ENCODE results near the gene MAP3K8. TPM values are rescaled to one million over a fixed set of nuclear protein-coding genes. Genes with fewer than 3 reads are reported as not detected.
A peak's percentile ranks its signal among the peaks of the same experiment; 100 is the strongest.

Gene MAP3K8
- total RNA-seq, 4 donors from 2014 or later, result 18.7 to 74.2 (median 24.1) TPM

DNA sequence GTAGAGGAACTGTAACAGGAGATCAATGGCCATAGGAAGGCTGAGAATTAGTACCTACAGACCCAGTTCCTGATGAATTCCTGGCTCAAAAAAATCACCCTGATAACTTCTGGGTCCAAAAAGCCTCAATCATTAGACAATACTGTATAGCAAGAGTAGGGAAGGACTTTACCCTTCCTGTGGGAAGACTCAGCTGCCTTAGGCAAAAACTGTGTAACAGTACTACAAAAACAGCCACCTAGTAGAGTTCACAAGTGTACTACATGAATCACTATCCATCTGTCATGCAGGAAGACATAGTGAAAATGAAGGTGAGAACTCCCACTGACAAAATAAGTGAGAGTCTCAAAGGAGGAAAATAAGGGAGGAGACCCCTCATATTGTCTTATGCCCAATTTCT is 47.6 kb downstream of the MAP3K8 start:
- Histone ChIP-seq H3K27me3 (no peaks in the 10 kb centered on the region), H3K36me3 (no peaks in the 10 kb centered on the region), H3K4me3 (no peak overlapping the region), H3K9me3 (no peaks in the 10 kb centered on the region), H3K4me1 (no peaks in the 10 kb centered on the region), H3K27ac (replicated peaks in 1 of 4) (no peak overlapping the region)
- TF ChIP-seq, protein P1, sequence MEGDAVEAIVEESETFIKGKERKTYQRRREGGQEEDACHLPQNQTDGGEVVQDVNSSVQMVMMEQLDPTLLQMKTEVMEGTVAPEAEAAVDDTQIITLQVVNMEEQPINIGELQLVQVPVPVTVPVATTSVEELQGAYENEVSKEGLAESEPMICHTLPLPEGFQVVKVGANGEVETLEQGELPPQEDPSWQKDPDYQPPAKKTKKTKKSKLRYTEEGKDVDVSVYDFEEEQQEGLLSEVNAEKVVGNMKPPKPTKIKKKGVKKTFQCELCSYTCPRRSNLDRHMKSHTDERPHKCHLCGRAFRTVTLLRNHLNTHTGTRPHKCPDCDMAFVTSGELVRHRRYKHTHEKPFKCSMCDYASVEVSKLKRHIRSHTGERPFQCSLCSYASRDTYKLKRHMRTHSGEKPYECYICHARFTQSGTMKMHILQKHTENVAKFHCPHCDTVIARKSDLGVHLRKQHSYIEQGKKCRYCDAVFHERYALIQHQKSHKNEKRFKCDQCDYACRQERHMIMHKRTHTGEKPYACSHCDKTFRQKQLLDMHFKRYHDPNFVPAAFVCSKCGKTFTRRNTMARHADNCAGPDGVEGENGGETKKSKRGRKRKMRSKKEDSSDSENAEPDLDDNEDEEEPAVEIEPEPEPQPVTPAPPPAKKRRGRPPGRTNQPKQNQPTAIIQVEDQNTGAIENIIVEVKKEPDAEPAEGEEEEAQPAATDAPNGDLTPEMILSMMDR (IDR thresholded peaks at IDR 0.05), result no peak
- TF ChIP-seq POLR2A (IDR thresholded peaks at IDR 0.05; ENCODE audit: low read depth) (no peak), EP300 (IDR thresholded peaks at IDR 0.05) (no peak), POLR2AphosphoS5 (IDR thresholded peaks at IDR 0.05) (no peak)
- intact Hi-C loops (cut with DNase I), result no loop called here
- no peak for DNase-seq (ENCODE audit: extremely low spot score)

DNA sequence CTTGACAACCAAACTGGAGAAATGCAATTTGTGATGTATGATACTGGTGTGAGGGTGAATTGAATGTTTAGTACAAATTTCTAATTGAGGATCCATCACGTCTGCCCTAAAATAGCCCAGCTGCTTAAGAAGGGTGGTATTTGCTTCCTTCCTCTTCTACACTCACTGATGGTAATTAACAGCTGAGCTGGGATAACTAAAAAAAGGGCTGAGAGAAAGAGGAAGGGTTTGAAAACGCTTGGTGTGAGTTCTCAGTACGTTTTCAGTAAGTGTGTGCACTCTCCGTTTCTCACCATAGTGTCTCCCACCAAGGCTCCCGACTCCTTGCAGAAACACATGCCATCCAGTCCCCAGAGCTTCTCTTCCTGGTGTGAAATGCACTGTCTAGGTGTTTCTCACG is 54.3 kb downstream of the MAP3K8 start:
- Histone ChIP-seq H3K27me3 (no peaks in the 10 kb centered on the region), H3K4me1 (peaks cover 0 to 6% (median 4%) of the 10 kb centered on the region in 4 donors), H3K36me3 (no peaks in the 10 kb centered on the region), H3K4me3 (no peak overlapping the region), H3K27ac (replicated peaks in 1 of 4) (peak overlapping the region in 1 of 4 donors; percentile 19), H3K9me3 (no peaks in the 10 kb centered on the region)
- no peak for DNase-seq (ENCODE audit: extremely low spot score)
- WGBS, result 43% methylated on average over 6 of the region's 6 CpGs
- no peak for TF ChIP-seq EP300 (IDR thresholded peaks at IDR 0.05)
- TF ChIP-seq POLR2A (IDR thresholded peaks at IDR 0.05; ENCODE audit: low read depth), result no peak
- TF ChIP-seq, protein P1 (IDR thresholded peaks at IDR 0.05), result no peak
- intact Hi-C loops (cut with DNase I), result no loop called here

DNA sequence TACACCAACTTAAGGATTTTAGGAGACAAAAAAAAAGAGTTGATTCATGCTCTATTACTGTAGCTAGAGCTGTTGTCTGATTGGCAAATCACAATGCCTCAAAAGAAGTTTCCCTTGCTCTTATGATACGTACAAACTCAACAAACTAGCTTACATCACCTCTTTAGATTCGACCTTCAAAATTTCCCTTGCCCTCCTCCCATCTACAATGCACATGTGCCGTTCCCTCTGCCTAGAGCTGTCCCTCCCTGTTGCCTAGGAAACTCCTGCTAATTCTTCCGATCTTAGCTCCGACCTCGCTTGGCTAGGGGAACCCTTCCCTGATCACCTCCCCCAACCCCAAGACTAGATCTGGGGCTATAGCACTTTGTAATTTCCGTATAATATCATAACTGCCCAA is 55.4 kb downstream of the MAP3K8 start:
- H3K27ac ChIP-seq (replicated peaks in 1 of 4), result no peak overlapping the region
- H3K9me3 ChIP-seq, result no peaks in the 10 kb centered on the region
- 72% methylated on average over 7 of the region's 7 CpGs for WGBS
- no peak for DNase-seq (ENCODE audit: extremely low spot score)
- TF ChIP-seq POLR2AphosphoS5 (IDR thresholded peaks at IDR 0.05), result no peak
- no peak for TF ChIP-seq EP300 (IDR thresholded peaks at IDR 0.05)
- TF ChIP-seq, protein P1 (IDR thresholded peaks at IDR 0.05), result no peak
- no peak for TF ChIP-seq POLR2A (IDR thresholded peaks at IDR 0.05; ENCODE audit: low read depth)
- peaks cover 0 to 6% (median 4%) of the 10 kb centered on the region in 4 donors for H3K4me1 ChIP-seq
- H3K36me3 ChIP-seq, result no peaks in the 10 kb centered on the region
- no peaks in the 10 kb centered on the region for H3K27me3 ChIP-seq
- intact Hi-C loops (cut with DNase I), result no loop called here
- H3K4me3 ChIP-seq, result no peak overlapping the region

DNA sequence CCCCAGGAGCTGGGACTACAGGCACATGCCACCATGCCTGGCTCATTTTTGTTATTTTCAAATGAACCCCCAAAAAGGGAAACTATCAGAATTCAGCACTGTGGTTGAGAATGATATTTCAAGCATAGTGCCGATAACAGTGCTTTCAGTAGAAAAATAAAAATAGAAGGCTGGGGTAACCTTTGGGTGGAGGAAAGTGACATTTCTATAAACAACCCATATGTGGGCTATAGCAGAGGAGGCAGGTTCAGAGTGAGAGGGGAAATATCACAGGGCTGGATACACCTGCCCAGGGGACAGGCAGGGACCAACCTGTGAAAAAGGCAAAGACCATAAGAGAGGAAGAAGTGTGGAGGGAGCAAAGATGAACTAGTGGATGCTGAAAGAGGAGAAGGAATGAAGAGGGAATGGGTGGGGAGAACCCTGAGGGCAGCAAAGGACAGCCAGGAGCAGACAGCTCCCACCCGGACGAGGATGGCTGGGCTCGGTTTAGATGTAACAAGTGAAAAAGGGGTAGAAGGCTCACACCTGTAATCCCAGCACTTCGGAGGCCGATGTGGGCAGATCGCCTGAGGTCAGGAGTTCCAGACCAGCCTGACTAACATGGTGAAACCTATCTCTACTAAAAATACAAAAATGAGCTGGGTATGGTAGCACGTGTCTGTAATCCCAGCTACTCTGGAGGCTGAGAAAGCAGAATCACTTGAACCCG is 56.5 kb downstream of the MAP3K8 start:
- intact Hi-C loops (cut with DNase I), result no loop called here
- H3K4me1 ChIP-seq, result peaks cover 0 to 6% (median 5%) of the 10 kb centered on the region in 4 donors
- TF ChIP-seq EP300 (IDR thresholded peaks at IDR 0.05), result no peak
- TF ChIP-seq POLR2A (IDR thresholded peaks at IDR 0.05; ENCODE audit: low read depth), result no peak
- no peak for TF ChIP-seq POLR2AphosphoS5 (IDR thresholded peaks at IDR 0.05)
- TF ChIP-seq, protein P1 (IDR thresholded peaks at IDR 0.05), result no peak
- H3K27me3 ChIP-seq, result no peaks in the 10 kb centered on the region
- WGBS, result 90% methylated on average over 9 of the region's 9 CpGs
- no peaks in the 10 kb centered on the region for H3K36me3 ChIP-seq
- no peak overlapping the region for H3K4me3 ChIP-seq
- no peak for DNase-seq (ENCODE audit: extremely low spot score)
- H3K9me3 ChIP-seq, result no peaks in the 10 kb centered on the region
- no peak overlapping the region for H3K27ac ChIP-seq (replicated peaks in 1 of 4)

All from esophagus muscularis mucosa (tissue), 4 donors.